SK-N-SH (cell line): ENCODE measurements around the gene SMAD5.

Source experiments
- CTCF ChIP-seq: fragments of 200-600 bp; sonication (generic); IDR thresholded peaks from 2 replicates; pipeline ENCODE4 v1.6.1; 2017; ENCODE audit warnings: antibody characterized with exemption, mild to moderate bottlenecking, moderate library complexity
- RFX5 ChIP-seq: IDR thresholded peaks from 2 replicates; pipeline ENCODE4 v1.6.1; 2012; ENCODE audit warnings: mild to moderate bottlenecking, improper control_type of control experiment, low read length

- TF ChIP-seq RFX5 (no peak), CTCF (no peak)
These were observed 29.5 kb upstream of the SMAD5 start for GRCh38 chr5:136103118-136103517.
